GM19025 (cell line): ENCODE measurements around the gene PLXNA1.

Source experiments
- ATAC-seq: cut with Tn5 transposase; IDR thresholded peaks from one replicate; pipeline ENCODE4 v1.9.1; 2021; ENCODE audit warnings: mild to moderate bottlenecking, low read depth, moderate library complexity; ENCODE audit not compliant: unreplicated experiment

The PLXNA1 gene

DNA sequence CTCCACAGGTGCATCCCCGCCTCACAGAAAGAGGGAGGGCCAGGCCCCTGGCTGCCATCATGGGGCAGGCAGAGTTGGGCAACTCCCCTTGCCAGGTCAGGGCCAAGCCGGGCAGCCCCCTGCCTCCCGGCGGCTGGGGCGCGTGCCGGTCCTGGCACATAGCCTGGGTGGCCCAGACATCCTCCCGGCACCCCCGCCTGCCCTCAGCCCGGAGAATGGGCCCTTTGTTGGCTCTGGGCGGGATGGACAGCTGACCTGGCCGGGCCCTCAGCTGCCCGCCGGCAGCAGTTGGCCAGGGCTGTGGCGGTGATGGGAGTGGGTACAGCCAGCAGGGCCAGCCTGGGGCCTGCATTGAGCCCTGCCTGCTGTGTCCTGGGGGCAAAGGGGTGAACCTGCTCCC is 16.5 kb downstream of the PLXNA1 start:
- no peak for ATAC-seq

DNA sequence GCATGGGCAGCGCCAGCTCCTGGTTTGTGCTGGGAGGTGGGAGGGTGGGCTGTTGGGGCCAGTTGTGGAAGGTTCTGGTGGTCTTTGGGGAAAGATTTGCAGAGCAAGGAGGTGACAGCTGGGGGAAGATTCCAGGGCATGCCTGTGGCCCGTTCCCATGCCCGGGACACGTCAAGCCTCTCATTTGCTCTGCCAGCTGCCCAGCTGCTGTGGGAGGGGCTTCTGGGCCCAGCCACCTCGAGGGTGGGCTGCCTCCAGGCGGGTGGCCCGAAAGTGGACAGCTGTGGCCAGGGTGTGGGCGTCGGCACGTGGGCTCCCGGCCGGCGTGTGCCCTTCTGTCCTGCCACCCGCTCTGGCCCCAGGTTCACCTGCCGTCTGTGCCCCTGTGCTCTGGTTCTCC is 17.2 kb downstream of the PLXNA1 start:
- ATAC-seq: no peak

DNA sequence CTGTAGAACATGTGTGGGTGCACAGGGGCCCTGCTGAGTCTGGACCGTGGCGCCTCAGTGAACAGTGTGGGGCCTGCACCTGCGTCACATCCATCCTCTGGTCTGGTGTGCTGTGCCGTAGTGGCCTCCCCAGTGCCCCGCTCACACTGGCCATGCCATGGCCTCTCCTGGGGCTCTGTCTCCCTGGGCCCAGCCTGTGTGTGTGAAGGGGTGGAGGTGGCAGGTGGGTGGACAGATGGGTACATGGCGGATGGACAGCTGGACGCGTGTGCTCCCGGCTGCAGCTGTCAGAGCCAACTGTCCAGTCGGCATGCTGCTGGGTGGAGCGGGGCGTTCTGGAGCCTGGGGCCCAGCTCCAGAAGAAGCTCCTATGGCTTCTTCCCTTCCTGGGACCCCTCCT is 17.8 kb downstream of the PLXNA1 start:
- ATAC-seq: no peak

DNA sequence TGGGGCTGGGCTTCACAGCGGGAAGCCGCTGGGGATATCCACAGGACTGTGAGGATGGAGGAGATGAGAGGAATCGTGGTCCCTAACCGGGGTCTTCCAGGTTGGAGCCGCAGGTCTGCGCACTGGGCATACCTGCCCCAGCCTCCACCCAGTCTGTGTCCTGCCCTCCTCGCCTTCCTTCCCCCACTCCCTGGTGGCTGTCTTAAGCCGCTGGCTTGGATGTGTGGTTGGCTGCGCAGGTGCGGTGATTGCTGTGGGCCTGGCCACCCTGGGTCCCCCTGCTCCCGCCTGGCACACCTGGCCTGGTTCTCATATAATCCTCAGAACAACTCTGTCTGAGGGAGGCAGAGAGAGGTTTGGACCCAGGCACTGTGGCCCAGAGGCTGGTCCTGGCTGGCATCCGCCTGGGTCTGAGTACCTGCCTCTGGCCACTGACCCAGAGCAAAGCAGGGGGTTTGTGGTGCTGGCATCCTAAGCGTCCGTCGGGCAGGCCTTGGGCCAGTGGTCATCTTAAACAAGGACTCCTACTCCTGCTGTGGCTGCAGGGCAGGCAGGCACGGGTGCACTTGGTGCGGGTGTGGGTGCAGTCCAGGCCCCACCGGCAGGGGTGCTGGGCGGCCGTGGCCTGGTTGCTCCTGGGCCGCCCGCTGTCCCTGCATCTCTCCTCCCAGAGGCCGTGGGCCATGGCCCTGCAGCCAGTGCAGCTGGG is 18.7 kb downstream of the PLXNA1 start:
- no peak for ATAC-seq

DNA sequence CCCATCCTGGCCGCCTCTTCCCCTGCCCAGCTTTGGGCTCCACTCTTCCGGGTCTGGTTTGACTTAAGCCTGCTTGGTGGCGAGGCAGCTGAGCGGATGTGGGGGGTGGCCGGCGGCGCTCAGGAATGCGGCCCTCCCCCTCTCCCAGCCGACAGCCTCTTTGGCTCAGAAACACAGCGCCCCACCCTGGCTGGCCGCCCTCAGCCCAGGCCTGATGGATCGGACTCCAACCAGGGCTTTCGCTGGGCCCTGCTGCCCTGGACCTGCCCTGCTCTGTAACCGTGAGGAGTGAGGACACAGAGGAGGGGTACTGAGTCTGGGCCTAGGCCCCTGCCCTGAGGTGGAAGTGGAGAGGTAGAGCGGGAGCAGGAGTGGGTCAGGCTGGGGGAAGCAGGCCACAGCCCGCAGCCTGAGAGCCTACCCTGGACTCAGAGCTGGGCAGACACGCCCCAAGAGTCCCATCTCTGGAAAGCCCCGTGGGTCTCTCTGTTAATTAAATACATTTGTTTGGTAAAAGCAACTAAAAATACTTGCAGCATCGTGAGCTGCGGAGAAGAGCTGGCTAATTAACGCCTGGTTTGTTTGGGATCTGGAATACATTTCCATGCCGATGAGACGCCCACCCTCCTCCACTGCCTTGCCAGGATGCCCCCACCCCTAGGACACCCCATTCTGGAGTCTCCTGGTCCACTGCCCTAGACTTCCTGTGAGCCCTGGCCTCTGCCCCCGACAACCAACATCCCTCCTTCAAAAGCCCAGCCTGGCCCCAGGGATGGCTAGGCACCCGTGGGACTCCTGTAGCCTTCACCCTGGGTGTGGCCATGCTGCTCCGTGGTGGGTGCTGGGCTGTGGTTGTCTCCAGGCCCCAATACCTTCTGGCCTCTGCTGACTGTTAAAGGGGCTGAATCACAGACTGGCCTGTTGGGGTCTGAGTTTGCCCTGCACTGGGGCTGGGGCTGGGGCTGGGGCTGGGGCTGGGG is 19.6 kb downstream of the PLXNA1 start:
- no peak for ATAC-seq

DNA sequence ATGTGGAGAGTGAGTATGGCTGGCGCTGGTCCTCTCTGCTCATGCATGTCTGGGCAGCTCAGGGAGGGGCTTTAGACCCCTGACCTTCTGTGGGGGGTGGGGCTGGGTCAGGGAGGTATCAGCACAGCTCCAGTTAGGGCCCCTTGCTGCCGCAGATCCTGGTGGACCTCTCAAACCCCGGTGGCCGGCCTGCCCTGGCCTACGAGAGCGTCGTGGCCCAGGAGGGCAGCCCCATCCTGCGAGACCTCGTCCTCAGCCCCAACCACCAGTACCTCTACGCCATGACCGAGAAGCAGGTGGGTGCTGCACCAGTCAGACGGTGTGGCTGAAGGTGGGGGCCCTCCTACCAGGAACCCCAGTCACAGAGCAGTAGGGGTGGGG is 20.2 kb downstream of the PLXNA1 start:
- ATAC-seq: no peak

DNA sequence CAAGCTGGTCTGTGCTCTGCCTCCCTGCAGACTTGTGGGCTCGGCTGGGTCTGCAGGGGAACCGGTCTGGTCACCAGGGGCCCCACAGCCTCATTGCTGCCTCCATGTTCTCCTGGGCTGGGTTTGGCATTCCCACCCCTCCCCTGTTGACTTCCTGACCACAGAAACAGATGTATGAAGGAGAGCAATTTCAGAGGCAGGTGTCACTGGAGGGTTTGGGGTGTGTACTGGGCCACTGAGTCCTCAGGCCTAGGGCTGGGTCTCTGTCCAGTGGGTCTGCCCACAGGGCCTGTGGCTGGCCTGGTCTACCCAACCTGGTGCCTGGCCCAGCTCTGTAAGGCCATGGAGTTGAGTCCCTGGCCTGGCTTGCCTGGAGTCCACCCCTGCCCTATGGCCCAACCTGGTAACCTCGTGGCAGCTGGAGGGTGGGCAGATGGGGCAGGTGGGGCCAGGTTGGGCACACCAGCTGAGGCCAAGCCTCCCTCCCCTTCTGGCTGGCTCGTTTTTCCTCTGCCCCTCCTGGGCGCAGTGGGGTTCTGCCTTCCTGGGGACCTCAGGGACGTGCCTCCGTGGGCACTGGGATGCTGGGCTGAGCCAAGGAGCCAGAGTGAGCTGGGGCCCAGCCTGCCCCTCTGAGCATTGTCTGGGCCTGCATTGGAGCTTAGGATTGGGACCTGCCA is 20.8 kb downstream of the PLXNA1 start:
- ATAC-seq: no peak

DNA sequence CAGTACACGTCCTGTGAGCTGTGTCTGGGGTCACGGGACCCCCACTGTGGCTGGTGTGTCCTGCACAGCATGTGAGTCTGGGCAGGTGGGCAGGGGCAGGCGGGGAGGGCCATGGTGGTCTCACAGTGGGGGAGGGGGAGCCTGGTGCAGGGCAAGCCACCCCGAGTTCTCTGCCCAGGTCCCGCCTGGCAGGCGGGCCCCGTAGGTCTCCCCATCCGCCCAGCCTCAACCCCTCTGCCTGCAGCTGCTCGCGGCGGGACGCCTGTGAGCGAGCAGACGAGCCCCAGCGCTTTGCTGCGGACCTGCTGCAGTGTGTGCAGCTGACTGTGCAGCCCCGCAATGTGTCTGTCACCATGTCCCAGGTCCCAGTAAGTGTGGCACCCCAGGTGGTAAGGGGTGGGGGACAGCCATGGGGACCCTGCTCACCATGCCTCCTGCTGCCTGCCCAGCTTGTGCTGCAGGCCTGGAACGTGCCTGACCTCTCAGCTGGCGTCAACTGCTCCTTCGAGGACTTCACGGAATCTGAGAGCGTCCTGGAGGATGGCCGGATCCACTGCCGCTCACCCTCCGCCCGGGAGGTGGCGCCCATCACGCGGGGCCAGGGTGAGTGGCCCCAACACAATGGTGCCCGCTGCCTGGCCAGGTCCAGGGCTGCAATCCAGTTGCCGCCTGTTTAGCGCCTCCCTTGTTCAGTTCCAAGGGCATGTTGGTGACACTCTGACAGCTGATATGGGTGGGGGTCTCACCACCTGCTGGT is 21.9 kb downstream of the PLXNA1 start:
- ATAC-seq: no peak

DNA sequence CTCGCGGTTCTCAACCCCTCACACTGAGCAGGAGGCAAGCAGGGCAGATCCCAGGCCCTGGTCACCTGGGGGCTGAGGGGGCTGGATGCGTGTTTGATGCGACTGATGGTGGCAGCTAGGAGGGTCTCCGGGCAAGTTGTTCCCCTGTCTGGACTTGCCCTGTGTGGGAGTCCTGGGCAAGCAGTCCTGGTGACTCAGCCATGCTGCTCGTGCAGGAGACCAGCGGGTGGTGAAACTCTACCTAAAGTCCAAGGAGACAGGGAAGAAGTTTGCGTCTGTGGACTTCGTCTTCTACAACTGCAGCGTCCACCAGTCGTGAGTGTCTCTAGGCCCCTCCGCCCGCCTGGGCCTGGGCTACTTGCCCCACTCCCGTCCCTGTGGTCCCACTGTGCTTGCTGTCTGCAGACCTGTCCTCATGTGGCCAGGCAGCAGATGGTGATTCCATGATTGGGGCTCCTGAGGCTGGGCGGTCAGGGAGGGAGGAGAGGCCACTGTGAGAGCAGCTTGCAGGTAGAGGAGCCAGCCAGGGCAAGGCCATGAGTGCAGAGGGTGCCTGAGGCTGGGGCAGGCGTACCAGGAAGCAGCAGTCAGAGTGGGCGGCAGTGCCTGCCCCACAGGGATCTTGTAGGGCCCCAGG is 23.1 kb downstream of the PLXNA1 start:
- ATAC-seq: no peak

DNA sequence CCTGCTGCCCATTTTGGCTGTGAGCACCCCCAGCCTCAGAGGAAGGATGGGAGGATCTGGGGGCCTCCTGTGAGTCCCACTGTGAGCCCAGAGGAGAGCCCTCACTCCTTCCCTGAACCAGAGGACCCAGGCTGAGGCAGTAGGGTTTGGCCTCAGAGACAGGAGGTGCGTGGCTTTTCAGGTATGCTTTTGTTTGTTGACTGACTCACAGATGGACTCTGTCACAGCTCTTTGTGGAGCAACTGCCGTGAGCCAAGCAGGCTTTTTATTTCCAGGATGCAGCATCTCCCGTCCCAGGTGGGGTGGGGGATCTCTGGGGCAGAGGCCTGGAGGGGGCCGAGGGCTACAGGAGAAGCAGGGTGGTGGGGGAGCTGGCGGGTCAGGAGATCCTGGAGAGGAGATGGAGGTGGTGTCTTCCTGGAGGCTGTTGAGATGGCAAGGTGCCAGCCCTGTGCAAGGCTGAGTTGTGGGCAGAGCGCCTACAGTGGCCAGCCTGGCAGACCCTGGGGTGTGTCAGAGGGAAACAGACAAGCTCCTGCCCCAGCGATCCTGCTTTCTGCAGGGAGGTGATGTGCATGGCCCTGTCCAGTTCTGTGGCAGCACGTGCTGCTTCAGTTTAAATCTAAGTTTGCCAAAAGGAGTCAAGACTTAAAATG is 24.0 kb downstream of the PLXNA1 start:
- ATAC-seq: no peak

DNA sequence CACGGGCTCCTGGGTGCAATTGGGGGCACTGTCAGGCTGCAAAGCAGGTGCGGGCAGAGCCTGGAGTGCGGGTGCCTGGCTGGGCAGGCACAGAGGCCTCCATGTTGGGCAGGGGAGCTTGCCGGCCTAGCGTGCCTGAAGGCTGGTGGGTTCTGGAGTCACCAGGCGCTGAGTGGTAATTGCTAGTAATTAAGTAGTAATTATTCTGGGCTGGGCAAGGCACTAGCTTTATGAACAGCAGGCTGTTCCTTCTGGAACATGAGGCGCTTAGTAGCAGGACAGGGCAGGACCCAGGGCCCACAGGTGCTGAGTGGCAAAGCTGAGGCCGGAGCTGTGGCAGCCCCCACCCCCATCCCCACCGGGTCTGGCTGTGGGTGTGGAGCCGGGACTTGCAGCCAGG is 25.3 kb downstream of the PLXNA1 start:
- ATAC-seq: no peak

DNA sequence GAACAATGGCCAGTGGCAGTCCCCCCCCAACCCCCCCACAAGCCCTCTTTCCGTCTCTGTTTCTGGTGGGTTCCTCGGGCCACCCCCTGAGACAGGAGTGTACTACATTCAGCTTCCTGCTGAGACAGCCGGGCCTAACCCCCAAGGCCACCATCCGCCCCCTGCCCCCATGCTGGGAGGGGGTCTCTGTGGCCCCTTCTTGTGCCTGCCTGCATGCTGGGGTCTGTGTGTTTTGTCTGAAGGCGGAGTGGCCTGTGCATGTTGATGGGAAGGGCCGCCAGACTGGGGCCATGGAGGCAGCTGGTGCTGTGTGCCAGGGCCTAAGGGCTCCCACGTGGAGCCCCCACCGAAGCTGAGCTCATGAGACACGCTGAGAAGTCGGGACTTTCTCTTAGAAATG is 26.6 kb downstream of the PLXNA1 start:
- ATAC-seq: no peak

DNA sequence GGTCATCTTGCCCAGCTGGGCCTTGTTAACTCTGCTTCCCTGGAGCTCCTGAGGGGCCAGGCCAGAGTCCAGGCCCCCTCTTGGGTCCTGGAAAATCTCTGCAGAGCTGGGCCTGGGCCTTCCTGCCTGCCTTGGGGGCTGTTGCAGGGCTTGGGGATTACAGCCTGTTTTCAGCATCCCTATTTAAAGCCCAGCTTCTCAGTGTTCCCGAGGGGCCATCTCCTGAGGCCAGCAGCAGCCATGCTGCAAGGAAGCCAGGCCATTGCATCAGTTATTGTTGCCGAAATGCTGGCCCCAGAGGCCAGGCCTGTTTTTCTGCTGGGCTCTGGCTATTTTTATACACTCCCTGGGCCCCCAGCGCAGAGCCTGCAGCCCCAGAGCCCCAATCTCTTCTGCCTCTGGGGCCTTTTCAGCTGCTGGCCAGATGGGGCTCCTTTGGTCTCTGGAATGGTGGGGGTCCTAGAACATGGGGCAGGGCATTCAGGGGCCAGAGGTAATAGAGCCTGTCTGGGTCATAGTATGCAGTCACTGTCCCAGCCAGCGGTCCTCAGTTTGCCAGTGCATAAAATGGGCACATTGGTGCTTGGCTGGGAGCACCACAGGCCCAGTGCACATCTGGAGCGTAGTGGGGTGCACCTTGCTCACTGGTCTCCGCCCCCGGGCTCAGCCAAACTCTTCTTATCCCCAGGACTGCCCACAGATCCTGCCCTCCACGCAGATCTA is 28.5 kb downstream of the PLXNA1 start:
- no peak for ATAC-seq

DNA sequence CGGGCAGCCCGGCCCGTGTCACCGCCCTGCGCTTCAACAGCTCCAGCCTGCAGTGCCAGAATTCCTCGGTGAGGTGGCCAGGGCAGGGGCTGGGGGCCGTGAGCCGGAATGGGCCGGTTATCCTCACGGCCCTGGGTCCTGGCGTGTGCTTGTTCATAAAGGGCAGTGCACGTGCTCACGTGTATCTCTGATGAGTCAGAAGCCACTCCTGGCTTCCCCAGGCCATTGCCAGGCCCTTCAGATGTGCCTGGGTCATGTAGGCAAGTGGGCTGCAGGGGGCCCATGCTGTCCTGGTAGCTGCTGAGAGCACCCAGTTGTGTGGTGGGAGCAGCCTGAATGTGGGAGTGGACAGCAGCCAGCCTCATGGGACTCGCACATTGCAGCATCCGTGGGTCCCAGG is 29.2 kb downstream of the PLXNA1 start:
- no peak for ATAC-seq

DNA sequence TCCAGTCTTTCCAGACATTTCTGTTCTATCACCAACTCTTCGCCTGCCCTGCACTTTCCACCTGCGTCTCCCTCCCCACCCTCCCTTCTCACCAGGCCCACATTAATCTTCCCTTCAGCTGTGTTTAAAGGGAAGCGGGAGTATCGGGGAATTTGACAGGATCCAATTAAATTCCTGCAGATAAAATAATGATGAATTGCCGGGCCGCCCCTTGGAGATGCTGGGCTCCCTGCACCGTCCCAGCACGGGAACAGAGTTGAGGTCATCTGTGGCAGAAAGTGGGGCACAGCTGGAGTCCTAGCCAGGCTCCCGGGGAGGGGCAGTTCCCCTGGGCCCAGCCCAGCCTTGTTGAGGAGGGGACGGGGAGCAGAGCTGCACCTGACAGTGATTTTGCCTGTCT is 30.3 kb downstream of the PLXNA1 start:
- no peak for ATAC-seq

DNA sequence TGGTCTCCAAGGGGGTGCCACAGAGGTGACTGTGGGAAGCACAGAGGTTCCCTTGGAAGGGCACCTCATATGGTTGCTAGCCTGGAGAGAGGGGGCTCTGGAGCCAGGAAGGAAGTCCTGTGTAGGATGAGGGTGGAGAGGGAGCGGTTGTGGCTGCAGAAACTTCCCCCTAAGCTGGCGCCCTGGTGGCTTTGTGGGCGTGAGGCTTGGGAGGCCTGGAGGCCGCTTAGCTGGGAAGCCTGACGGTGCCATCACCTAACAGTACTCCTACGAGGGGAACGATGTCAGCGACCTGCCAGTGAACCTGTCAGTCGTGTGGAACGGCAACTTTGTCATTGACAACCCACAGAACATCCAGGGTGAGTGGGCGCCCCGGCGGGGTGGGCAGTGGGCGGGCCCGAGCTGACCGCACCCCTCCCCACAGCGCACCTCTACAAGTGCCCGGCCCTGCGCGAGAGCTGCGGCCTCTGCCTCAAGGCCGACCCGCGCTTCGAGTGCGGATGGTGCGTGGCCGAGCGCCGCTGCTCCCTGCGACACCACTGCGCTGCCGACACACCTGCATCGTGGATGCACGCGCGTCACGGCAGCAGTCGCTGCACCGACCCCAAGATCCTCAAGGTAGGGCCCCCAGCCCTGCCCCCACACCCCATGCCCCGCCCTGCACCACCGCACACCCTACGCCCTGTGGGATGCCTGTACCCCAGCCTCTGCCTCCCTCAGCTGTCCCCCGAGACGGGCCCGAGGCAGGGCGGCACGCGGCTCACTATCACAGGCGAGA is 31.0 kb downstream of the PLXNA1 start:
- no peak for ATAC-seq

DNA sequence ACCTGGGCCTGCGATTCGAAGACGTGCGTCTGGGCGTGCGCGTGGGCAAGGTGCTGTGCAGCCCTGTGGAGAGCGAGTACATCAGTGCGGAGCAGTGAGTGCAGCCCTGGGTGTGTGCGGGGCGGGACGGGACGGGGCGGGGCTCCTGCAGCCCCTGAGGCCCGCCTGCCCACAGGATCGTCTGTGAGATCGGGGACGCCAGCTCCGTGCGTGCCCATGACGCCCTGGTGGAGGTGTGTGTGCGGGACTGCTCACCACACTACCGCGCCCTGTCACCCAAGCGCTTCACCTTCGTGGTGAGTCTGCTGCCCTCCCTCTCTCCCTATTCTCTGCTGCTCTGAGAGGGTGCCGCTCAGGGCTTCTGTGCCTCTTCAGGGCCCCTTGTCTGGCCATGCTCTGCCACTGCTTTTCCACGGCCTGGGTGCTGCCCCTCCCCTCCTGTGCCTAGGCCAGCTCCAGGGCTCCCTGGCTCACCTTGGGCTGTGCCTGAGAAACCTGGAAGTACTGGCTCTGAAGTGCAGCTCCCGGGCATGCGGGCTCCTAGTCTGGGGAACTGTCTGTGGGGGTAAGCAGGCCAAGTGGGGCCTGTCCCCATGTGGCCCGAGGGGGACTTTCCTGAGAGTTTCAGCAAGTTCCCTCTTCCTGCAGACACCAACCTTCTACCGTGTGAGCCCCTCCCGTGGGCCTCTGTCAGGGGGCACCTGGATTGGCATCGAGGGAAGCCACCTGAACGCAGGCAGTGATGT is 31.8 kb downstream of the PLXNA1 start:
- peak; percentile 37 for ATAC-seq
